Activated T-helper 1 cell treated with anti-CD3 and anti-CD28 coated beads, Interleukin-12 subunit alpha, Interleukin-12 subunit beta, Interleukin-2, Interleukin-4 antibody, amounts not matched to agents 30 ng/mL and 10 ng/mL and 1 ng/mL, durations not matched to agents 14 hours and 24 hours and 36 hours (primary cell): ENCODE data around the gene CENPF. TPM values are rescaled to one million over a fixed set of nuclear protein-coding genes. Genes with fewer than 3 reads are reported as not detected.
"Not testable (repeated sequence)": the region's sequence is repeated elsewhere in the genome, so short reads cannot be mapped to it uniquely, and the experiment has no call there.

ENCODE experiments used
- DNase-seq: peaks from one replicate; pipeline ENCODE4 v3.0.0; 2021; ENCODE audit warnings: low spot score
- H3K27ac Mint-ChIP-seq: one replicate; pipeline ENCODE4 v1.8.0; 2021; ENCODE audit warnings: mild to moderate bottlenecking, mixed read lengths
- H3K27me3 Mint-ChIP-seq: one replicate; pipeline ENCODE4 v1.8.0; 2022; ENCODE audit warnings: mild to moderate bottlenecking, moderate library complexity, mixed read lengths; ENCODE audit not compliant: insufficient read depth
- H3K36me3 Mint-ChIP-seq: one replicate; pipeline ENCODE4 v1.8.0; 2021; ENCODE audit warnings: low read depth, mixed read lengths
- H3K4me1 Mint-ChIP-seq: one replicate; pipeline ENCODE4 v1.8.0; 2021; ENCODE audit warnings: low read depth, mixed read lengths
- H3K4me3 Mint-ChIP-seq: one replicate; pipeline ENCODE4 v1.8.0; 2021; ENCODE audit warnings: mild to moderate bottlenecking, moderate library complexity, mixed read lengths
- H3K9me3 Mint-ChIP-seq: one replicate; pipeline ENCODE4 v1.8.0; 2021; ENCODE audit warnings: mixed read lengths
- intact Hi-C: fragments of 100-400 bp; cut with micrococcal nuclease; formaldehyde crosslinking; loops from one replicate; pipeline ENCODE4 v1.15.1; 2024
- total RNA-seq: library from RNA; stranded (reverse); gene quantifications from 2 replicates; pipeline ENCODE4 v1.2.3, GENCODE V29; 2022

Gene CENPF
- total RNA-seq, 1 donor from 2014 or later = 51.7 TPM

DNA sequence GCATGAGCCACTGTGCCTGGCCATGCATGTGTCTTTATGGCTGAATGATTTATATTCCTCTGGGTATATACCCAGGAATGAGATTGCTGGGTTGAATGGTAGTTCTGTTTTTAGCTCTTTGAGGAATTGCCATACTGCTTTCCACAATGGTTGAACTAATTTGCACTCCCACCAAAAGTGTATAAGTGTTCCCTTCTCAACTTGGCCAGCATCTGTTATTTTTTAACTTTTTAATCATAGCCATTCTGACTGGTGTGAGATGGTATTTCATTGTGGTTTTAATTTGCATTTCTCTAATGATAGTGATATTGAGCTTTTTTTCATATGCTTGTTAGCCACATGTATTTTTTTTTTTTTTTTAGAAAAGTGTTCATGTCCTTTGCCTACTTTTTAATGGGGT lies 7.1 kb downstream of the CENPF start:
- H3K27me3 Mint-ChIP-seq, H3K4me3 Mint-ChIP-seq, H3K27ac Mint-ChIP-seq, DNase-seq, intact Hi-C loops: not testable (repeated sequence)
- H3K36me3 Mint-ChIP-seq = peaks cover 39% of the 10 kb centered on the region
- peaks cover 43% of the 10 kb centered on the region for H3K4me1 Mint-ChIP-seq
- H3K9me3 Mint-ChIP-seq = peaks cover 23% of the 10 kb centered on the region

DNA sequence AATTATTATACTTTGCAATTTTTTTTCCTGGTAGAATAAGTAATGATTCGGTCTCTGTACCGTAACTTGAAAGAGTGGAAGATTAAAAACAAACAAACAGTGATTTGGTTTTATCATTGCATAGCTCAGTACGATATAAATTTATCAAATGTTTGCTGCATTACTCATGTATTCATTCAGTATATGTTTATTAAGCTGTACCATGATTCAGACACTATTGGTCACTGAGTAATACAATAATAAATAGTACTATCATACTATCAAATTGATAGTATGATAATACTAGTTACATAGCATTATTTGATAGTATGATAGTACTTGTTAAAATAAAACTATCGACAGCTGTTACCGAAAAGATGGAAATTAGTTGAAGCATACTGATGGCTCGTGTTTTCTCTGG lies 12.1 kb downstream of the CENPF start:
- H3K27ac Mint-ChIP-seq = no peak overlapping the region
- intact Hi-C loops = no loop called here
- H3K27me3 Mint-ChIP-seq = no peaks in the 10 kb centered on the region
- H3K36me3 Mint-ChIP-seq = peaks cover 55% of the 10 kb centered on the region
- no peak overlapping the region for H3K4me3 Mint-ChIP-seq
- H3K9me3 Mint-ChIP-seq = peaks cover 20% of the 10 kb centered on the region
- no peak for DNase-seq
- peaks cover 47% of the 10 kb centered on the region for H3K4me1 Mint-ChIP-seq

DNA sequence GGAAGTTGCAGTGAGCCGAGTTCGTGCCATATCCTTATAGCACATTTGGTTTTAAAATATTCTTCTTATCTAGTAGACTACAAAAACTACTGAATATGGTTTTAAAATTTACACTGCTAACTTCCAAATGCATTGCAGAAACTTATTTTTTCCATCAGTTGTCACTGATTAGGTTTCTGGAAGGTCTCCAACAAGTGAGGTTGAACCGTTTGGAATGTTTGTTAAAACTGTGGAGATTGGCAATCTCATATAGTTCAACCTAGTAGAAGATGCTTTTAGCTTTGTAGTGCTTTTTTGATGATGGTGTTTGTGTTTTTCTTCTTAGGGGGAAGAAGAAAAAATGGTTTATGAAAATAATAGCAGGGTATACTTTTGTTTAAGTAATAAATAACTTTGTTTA lies 12.9 kb downstream of the CENPF start:
- no peak for DNase-seq
- no peaks in the 10 kb centered on the region for H3K27me3 Mint-ChIP-seq
- H3K9me3 Mint-ChIP-seq = peaks cover 15% of the 10 kb centered on the region
- intact Hi-C loops = loop anchor here (2.0 kb wide), 1 partner anchor 13 kb away; the partner anchor contains the start of gene CENPF
- no peak overlapping the region for H3K27ac Mint-ChIP-seq
- H3K36me3 Mint-ChIP-seq = peaks cover 49% of the 10 kb centered on the region
- H3K4me3 Mint-ChIP-seq = no peak overlapping the region
- peaks cover 47% of the 10 kb centered on the region for H3K4me1 Mint-ChIP-seq

DNA sequence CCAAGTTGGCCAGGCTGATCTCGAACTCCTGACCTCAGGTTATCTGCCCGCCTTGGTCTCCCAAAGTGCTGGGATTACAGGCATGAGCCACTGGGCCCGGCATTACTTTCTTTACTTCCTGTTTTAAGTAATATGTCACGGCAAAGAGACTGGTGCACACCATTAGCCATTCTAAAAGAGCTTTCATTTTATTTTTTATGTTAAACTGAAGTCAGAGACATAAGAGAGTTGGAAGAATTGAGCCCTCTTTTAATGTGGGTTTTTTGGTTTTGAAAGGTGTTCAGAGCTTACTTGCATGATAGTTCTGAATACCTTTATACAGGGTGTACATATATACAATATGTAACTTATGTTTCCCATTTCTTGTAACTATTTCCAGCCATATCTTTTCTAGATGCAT lies 14.3 kb downstream of the CENPF start:
- H3K36me3 Mint-ChIP-seq = peaks cover 49% of the 10 kb centered on the region
- peak overlapping the region; percentile 42 for H3K4me3 Mint-ChIP-seq
- H3K27me3 Mint-ChIP-seq = no peaks in the 10 kb centered on the region
- H3K4me1 Mint-ChIP-seq = peaks cover 34% of the 10 kb centered on the region
- peak overlapping the region; percentile 73 for H3K27ac Mint-ChIP-seq
- H3K9me3 Mint-ChIP-seq = peaks cover 8% of the 10 kb centered on the region
- no peak for DNase-seq
- intact Hi-C loops = loop anchor here (2.0 kb wide), 1 partner anchor 14 kb away; the partner anchor contains the start of gene CENPF

DNA sequence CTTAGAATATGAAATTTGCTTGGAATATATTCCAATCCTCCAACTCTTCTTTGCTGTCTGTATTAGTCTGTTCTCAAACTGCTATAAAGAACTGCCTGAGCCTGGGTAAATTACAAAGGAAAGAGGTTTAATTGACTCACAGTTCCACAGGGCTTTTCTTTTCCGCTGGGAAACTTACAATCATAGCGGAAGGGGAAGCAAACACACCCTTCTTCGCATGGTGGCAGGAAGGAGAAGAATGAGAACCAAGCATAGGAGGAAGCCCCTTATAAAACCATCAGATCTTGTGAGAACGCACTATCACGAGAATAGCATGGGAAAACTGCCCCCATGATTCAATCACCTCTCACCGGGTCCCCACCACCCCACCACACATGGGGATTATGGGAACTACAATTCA lies 14.8 kb downstream of the CENPF start:
- DNase-seq = no peak
- Mint-ChIP-seq H3K27me3 (no peaks in the 10 kb centered on the region), H3K4me3 (no peak overlapping the region), H3K27ac (peak overlapping the region; percentile 29), H3K9me3 (peaks cover 8% of the 10 kb centered on the region), H3K4me1 (peaks cover 28% of the 10 kb centered on the region), H3K36me3 (peaks cover 49% of the 10 kb centered on the region)
- intact Hi-C loops = loop anchor here (2.0 kb wide), 1 partner anchor 15 kb away; the partner anchor contains the start of gene CENPF

DNA sequence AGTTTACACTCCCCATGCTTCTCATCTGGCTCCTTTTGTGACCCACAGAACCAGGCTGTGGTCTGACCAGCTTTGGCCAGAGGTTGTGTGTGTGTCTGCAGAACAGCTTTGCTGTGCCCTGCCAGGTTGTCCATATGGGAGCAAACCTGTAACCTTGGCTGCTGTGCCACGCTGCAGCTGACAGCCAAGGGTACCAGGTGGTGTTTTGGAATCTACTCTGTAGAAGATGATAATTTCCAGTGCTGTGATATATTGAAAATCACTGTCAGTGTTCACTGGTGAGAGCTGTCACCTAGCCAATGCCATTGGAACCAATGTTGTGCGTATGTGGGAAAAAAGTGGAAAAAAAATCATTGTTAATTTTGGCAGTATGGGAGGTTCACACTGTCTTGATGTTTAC lies 18.2 kb downstream of the CENPF start:
- no peak for DNase-seq
- H3K4me1 Mint-ChIP-seq = peaks cover 17% of the 10 kb centered on the region
- peaks cover 49% of the 10 kb centered on the region for H3K36me3 Mint-ChIP-seq
- no peak overlapping the region for H3K27ac Mint-ChIP-seq
- H3K27me3 Mint-ChIP-seq = no peaks in the 10 kb centered on the region
- H3K4me3 Mint-ChIP-seq = no peak overlapping the region
- H3K9me3 Mint-ChIP-seq = peaks cover 8% of the 10 kb centered on the region
- intact Hi-C loops = no loop called here

DNA sequence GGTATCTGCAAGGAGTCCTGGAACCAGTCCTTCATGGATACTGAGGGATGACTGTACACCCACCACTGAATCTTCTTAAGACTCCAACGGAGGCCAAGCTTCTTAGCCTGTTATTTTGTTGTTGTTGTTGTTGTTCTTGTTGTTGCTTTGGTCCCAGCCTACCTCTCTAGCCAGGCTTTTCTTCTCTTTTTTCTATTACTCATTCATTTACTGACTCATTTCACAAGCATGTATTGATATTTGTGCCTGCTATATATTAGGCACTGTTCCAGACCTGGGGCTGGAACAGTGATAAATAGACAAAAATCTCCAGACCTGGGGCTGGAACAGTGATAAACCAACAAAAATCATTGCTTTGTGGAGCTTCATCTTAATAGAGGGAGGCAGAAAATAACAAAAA lies 20.4 kb downstream of the CENPF start:
- Mint-ChIP-seq H3K9me3 (no peaks in the 10 kb centered on the region), H3K36me3 (peaks cover 38% of the 10 kb centered on the region)
- intact Hi-C loops = no loop called here

DNA sequence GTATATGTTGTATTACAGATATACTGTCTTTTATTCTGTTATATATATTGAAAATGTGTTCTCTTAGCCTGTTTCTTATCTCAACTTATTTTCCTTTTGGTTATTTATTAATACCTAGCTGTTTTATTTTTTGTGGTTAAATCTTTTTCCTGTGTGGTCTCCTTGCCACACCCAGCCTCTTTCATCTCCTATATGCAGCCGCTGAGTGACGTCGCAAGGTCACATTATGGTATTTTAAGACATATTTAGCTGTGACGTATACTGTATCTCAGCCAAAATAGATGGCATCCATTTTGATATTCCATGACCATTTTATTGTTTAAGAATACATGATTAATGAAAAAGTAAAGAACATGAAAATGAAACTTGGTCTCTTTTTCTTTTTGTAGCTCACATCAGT lies 29.1 kb downstream of the CENPF start:
- H3K36me3 Mint-ChIP-seq = peaks cover 44% of the 10 kb centered on the region
- H3K4me3 Mint-ChIP-seq = no peak overlapping the region
- no peaks in the 10 kb centered on the region for H3K27me3 Mint-ChIP-seq
- intact Hi-C loops = no loop called here
- H3K4me1 Mint-ChIP-seq = peaks cover 29% of the 10 kb centered on the region
- peak overlapping the region; percentile 64 for H3K27ac Mint-ChIP-seq
- DNase-seq = no peak
- no peaks in the 10 kb centered on the region for H3K9me3 Mint-ChIP-seq

More for the DNA sequence above, 20.4 kb downstream of the CENPF start:
- peaks cover 13% of the 10 kb centered on the region for H3K4me1 Mint-ChIP-seq
- no peak overlapping the region for H3K4me3 Mint-ChIP-seq
- no peak overlapping the region for H3K27ac Mint-ChIP-seq
- H3K27me3 Mint-ChIP-seq = no peaks in the 10 kb centered on the region
- no peak for DNase-seq

DNA sequence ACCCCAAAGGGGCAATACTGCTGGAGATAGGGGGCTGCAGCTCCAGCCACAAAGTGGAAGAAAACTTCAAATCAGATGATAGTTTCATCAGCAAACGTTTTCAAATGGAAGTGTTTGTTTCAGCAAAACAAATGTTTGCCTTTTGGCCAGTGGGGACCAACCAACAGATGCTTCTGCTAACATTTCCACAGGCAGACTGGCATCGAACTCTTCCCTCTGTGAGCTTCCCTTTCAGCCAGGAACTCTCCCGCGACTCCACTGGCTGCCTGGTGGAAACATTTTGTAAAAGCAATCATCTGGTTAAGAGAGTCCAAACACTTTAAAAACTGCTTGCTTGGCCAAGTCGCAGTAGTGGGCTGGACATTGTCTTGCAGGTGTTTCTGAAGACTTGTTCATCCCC lies 30.7 kb downstream of the CENPF start:
- no peak for DNase-seq
- H3K27ac Mint-ChIP-seq = peak overlapping the region; percentile 18
- intact Hi-C loops = no loop called here
- H3K27me3 Mint-ChIP-seq = no peaks in the 10 kb centered on the region
- no peak overlapping the region for H3K4me3 Mint-ChIP-seq
- H3K4me1 Mint-ChIP-seq = peaks cover 45% of the 10 kb centered on the region
- H3K36me3 Mint-ChIP-seq = peaks cover 47% of the 10 kb centered on the region
- no peaks in the 10 kb centered on the region for H3K9me3 Mint-ChIP-seq

DNA sequence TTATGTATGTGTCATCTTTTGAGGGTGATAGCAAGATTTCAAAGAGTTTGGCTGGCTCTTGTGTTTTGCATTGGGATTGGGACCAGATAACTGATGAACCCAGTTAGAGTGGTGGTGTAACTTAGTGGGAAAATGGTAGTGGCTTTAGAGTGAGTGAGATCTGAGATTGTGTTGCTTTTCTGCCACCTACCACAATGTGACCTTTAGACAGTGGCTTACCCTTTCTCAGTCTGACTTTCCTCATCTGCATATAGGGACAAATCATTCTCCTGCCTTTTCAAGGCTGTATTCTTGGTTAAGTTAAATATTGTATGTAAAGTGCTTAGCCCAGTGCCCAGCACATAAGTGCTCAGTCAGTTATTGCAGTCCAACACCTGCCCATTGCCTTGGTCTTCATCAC lies 31.3 kb downstream of the CENPF start:
- Mint-ChIP-seq H3K27ac (no peak overlapping the region), H3K27me3 (no peaks in the 10 kb centered on the region), H3K4me1 (peaks cover 51% of the 10 kb centered on the region), H3K9me3 (no peaks in the 10 kb centered on the region), H3K36me3 (peaks cover 48% of the 10 kb centered on the region), H3K4me3 (no peak overlapping the region)
- DNase-seq = no peak
- intact Hi-C loops = no loop called here

DNA sequence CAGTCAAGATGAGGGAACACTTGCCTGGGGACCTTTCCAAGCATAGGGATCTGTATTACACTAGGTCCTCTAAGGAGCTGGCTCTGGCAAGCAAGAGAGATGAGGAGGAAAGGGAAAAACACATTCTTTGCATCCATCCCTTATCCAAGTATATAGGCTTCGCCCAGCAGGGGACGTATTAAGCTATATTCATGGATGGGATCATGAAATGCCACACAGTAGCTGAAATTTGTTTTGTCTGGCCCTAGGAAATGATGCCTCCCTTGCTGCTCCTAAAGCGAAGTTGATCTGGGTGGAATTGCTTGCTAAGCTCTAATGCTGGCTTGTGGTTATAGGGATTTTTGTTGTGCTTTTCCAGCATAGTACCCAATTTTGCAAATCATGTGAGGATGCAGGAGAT lies 32.1 kb downstream of the CENPF start:
- no peaks in the 10 kb centered on the region for H3K27me3 Mint-ChIP-seq
- H3K4me1 Mint-ChIP-seq = peaks cover 52% of the 10 kb centered on the region
- no peak for DNase-seq
- intact Hi-C loops = no loop called here
- H3K4me3 Mint-ChIP-seq = no peak overlapping the region
- H3K9me3 Mint-ChIP-seq = no peaks in the 10 kb centered on the region
- peaks cover 47% of the 10 kb centered on the region for H3K36me3 Mint-ChIP-seq
- H3K27ac Mint-ChIP-seq = no peak overlapping the region

DNA sequence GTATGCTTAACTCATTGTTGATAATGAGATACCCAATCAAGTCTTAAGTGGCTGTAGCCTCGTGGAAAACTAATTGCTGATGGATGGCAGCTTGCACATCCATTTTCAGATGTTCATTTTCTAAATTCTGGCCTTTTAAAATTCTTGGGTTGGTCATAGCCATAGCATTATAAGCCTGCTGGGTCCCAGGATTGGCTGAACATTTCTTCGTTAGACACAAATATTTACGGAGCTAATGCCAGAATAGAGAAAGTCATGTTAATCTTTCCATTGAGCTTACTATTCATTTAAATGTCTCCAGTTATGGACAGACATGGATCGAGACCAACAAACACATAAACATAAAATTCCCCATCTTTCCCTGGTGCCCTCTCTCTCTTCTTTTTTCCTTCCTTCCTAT lies 32.5 kb downstream of the CENPF start:
- intact Hi-C loops = no loop called here
- Mint-ChIP-seq H3K36me3 (peaks cover 42% of the 10 kb centered on the region), H3K4me1 (peaks cover 52% of the 10 kb centered on the region), H3K27me3 (no peaks in the 10 kb centered on the region), H3K27ac (no peak overlapping the region), H3K9me3 (no peaks in the 10 kb centered on the region), H3K4me3 (no peak overlapping the region)
- no peak for DNase-seq

DNA sequence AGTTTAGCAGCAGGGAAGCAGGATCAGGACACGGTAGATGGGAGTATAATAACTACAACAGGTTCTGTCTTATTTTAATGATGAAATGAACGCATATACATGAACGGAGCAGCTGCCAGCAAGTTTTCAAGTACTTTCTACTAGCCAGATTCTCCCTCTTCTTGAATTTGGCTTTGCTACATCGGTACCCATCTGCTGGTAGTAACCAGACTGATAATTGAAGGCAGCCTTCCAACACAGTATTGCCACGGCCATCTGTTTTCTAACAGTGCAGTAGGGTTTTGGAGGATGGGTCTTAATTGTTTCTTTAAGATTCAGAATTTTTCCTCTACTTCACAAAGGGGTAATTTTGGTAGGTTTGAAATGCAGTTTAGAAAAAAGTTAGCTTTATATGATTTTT lies 33.4 kb downstream of the CENPF start:
- H3K27me3 Mint-ChIP-seq = no peaks in the 10 kb centered on the region
- no peak for DNase-seq
- H3K36me3 Mint-ChIP-seq = peaks cover 35% of the 10 kb centered on the region
- no peaks in the 10 kb centered on the region for H3K9me3 Mint-ChIP-seq
- H3K4me3 Mint-ChIP-seq = no peak overlapping the region
- intact Hi-C loops = no loop called here
- H3K4me1 Mint-ChIP-seq = peaks cover 52% of the 10 kb centered on the region
- H3K27ac Mint-ChIP-seq = no peak overlapping the region

DNA sequence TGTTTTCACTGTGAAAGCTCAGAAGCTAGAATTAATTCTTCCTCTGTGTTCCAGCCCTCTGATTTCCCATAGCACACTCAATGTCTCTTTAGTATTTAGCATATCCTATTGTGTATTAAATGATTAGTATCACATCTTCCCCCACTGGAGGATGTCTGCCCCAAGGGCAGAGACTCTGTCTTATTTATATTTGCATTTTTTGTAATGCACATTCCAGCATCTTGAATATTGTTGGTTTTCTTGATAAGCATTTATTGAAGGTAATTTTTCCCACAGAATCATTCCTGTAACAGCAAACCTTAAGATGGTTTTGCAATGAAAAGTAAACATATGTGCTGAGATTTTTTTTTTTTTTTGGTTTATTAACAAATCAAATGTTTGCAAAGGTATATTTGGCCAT lies 34.1 kb downstream of the CENPF start:
- peaks cover 34% of the 10 kb centered on the region for H3K36me3 Mint-ChIP-seq
- H3K4me3 Mint-ChIP-seq = no peak overlapping the region
- no peak overlapping the region for H3K27ac Mint-ChIP-seq
- no peaks in the 10 kb centered on the region for H3K9me3 Mint-ChIP-seq
- H3K4me1 Mint-ChIP-seq = peaks cover 46% of the 10 kb centered on the region
- no peak for DNase-seq
- no peaks in the 10 kb centered on the region for H3K27me3 Mint-ChIP-seq
- intact Hi-C loops = loop anchor here (1.0 kb wide), 1 partner anchor 9 kb away; no protein-coding TSS in a partner anchor
